Smooth muscle cell of bladder (primary cell): ENCODE data around the gene UGT2A1. TPM values are rescaled to one million over a fixed set of nuclear protein-coding genes. Genes with fewer than 3 reads are reported as not detected.

ENCODE experiments used
- total RNA-seq: library from RNA; depleted of rRNA; stranded (reverse); fragments of >200 nt; gene quantifications from 2 replicates; pipeline ENCODE4 v1.2.3, GENCODE V29; 2014

Gene UGT2A1
- not detected in 2 replicates for total RNA-seq

DNA sequence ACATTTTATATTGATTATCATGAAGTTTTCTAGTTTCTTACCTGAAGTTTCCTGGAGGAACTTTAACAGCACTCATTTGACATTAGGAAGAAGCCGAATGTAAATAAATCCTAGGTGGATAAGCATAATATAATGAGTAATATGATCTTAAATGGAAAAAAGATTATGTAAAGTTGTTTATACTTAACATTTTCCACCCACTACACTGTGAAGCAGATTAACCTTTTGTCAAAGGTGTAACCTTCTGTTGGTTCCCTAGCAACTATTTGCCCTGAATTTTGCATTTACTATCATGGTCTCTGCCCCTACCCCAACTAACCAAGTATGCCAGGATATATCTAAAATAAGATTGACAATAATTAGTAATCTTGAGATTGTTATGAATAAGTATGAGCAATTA, at the start of gene UGT2A1:
TSS of gene UGT2A1 (minus strand) at position 101 of the 400 bp plus-strand sequence. CDS start 5,603 bp downstream, outside the sequence.

DNA sequence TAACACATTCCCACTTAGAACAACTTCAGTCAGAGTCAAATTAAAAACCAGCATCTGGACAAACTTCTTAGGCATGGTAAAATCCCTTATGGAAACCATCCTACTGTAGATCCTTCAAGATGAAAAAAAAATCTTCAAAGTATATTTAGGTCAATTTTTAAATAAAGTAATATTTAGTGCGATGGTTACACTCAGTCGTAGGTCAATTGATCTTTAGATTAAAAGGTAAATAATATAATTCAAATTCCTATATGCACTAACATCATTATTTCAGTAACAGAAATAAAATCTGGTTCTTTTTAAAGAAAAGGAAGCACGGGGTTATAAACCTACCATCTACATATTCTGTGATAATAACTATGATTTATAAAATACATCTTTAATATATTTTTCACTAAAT, 13.5 kb downstream of the UGT2A1 start, which contains the start of gene UGT2A2:
TSS of gene UGT2A2 (minus strand) at position 101 of the 400 bp plus-strand sequence. CDS start at position 99, 2 bp downstream.

Other genes with a start within 250 kb of the UGT2A1 start
- not detected in 2 replicates for gene UGT2B4, start 157.3 kb downstream of the UGT2A1 start, total RNA-seq
- gene UGT2A2, start 13.6 kb downstream of the UGT2A1 start, total RNA-seq, result not detected in 2 replicates
- gene SULT1B1, start 107.4 kb upstream of the UGT2A1 start, total RNA-seq, result under 0.01 and 0.14 TPM in 2 replicates
- gene SULT1E1, start 206.9 kb upstream of the UGT2A1 start, total RNA-seq, result 0.09 and 0.14 TPM in 2 replicates